Suprapubic skin (tissue), 4 donors: ENCODE measurements around the gene SATB2.

Experiments
- CTCF ChIP-seq, 2 donors: fragments of 200-600 bp in 1 of 2; fragments of 450-650 bp in 1 of 2; sonication (generic) in 1 of 2; IDR thresholded peaks; one replicate each; pipeline ENCODE4 v1.5.1; 2016 to 2019; ENCODE audit warnings: antibody characterized with exemption in 2 of 2, mild to moderate bottlenecking in 1 of 2, moderate library complexity in 1 of 2
- EP300 ChIP-seq: sonication (generic); formaldehyde crosslinking; IDR thresholded peaks from one replicate; pipeline ENCODE4 v1.6.1; 2017; ENCODE audit warnings: antibody characterized with exemption
- POLR2AphosphoS5 ChIP-seq, 3 donors: sonication (generic); formaldehyde crosslinking; IDR thresholded peaks; one replicate each; pipeline ENCODE4 v1.6.1; 2017; ENCODE audit warnings: antibody characterized with exemption in 3 of 3

GRCh38 chr2:199449455-199449854 is 8.3 kb downstream of the SATB2 start:
- TF ChIP-seq EP300 (no peak), CTCF (IDR thresholded peaks at IDR 0.05) (no peak), POLR2AphosphoS5 (IDR thresholded peaks at IDR 0.05) (no peak)
